Measurements from ENCODE around the gene HDAC9.

DNA sequence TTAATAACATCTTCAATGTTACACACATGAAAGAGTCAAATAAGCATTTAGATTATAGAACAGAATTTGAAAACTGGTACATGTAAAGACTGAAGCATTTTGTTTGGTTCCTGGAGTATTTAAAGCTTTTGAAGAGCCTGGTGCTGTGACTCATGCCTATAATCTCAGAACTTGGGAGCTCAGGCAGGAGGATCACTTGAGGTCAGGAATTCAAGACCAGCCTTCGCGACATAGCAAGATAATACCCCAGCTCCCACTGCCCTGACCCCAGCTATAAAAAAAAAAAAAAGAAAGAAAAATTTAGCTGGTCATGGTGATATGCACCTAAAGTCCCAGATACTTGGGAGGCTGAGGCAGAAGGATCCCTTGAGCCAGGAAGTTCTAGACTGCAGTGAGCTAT is 87.8 kb downstream of the HDAC9 start:
- TF ChIP-seq CTCF (IDR thresholded peaks at IDR 0.05; ENCODE audit: borderline replicate concordance, extremely low read depth, low read length, poor library complexity, severe bottlenecking): no peak
- no peak for TF ChIP-seq EZH2 (IDR thresholded peaks at IDR 0.05; ENCODE audit: borderline replicate concordance, low read depth, low read length, severe bottlenecking)

All from DND-41 (cell line).